NB4 (cell line): Measurements from ENCODE around the gene KLF16.
"Not testable (repeated sequence)": the region's sequence is repeated elsewhere in the genome, so short reads cannot be mapped to it uniquely, and the experiment has no call there.

Experiments
- DNase-seq: peaks from one replicate; pipeline ENCODE4 v3.0.0; 2010; ENCODE audit warnings: low read depth
- H3K4me3 ChIP-seq: one replicate; pipeline ENCODE4 v1.5.1; 2011; ENCODE audit warnings: mild to moderate bottlenecking, low read depth, low read length, moderate library complexity
- MYC ChIP-seq: IDR thresholded peaks from 2 replicates; pipeline ENCODE4 v1.6.1; 2011; ENCODE audit warnings: low read depth, low read length
- POLR2A ChIP-seq: IDR thresholded peaks from 2 replicates; pipeline ENCODE4 v1.6.1; 2011; ENCODE audit warnings: mild to moderate bottlenecking; ENCODE audit not compliant: insufficient read length; ENCODE audit errors: extremely low read depth
- TF ChIP-seq, protein P1 (sequence below): IDR thresholded peaks from one replicate; pipeline ENCODE4 v1.5.1; 2012; ENCODE audit warnings: low read depth, low read length
- TF ChIP-seq, protein P2 (sequence below): IDR thresholded peaks from 2 replicates; pipeline ENCODE4 v1.6.1; 2011; ENCODE audit warnings: low read depth, low read length

KLF16 gene

DNA sequence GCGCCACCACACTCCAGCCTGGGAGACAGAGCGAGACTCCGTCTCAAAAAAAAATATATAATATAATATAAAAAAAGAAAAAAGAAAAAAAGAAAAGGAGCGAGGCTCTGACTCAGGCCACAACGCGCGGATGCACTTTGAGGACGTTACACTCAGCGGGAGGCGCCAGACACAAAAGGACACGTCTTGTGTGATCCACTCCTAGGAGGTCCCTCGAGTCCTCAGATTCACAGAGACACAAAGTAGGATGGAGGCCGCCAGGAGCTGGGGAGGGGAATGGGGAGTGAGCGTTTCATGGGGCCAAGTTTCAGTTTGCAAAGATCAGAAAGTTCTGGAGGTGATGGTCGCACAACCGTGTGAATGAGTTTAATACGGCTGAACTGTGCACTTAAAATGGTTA, 30.4 kb upstream of the KLF16 start:
- H3K4me3 ChIP-seq, result no peak overlapping the region
- DNase-seq, result no peak
- TF ChIP-seq, protein P1, sequence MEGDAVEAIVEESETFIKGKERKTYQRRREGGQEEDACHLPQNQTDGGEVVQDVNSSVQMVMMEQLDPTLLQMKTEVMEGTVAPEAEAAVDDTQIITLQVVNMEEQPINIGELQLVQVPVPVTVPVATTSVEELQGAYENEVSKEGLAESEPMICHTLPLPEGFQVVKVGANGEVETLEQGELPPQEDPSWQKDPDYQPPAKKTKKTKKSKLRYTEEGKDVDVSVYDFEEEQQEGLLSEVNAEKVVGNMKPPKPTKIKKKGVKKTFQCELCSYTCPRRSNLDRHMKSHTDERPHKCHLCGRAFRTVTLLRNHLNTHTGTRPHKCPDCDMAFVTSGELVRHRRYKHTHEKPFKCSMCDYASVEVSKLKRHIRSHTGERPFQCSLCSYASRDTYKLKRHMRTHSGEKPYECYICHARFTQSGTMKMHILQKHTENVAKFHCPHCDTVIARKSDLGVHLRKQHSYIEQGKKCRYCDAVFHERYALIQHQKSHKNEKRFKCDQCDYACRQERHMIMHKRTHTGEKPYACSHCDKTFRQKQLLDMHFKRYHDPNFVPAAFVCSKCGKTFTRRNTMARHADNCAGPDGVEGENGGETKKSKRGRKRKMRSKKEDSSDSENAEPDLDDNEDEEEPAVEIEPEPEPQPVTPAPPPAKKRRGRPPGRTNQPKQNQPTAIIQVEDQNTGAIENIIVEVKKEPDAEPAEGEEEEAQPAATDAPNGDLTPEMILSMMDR, result no peak
- TF ChIP-seq, protein P2, sequence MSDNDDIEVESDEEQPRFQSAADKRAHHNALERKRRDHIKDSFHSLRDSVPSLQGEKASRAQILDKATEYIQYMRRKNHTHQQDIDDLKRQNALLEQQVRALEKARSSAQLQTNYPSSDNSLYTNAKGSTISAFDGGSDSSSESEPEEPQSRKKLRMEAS, result no peak
- TF ChIP-seq POLR2A (no peak), MYC (no peak)

DNA sequence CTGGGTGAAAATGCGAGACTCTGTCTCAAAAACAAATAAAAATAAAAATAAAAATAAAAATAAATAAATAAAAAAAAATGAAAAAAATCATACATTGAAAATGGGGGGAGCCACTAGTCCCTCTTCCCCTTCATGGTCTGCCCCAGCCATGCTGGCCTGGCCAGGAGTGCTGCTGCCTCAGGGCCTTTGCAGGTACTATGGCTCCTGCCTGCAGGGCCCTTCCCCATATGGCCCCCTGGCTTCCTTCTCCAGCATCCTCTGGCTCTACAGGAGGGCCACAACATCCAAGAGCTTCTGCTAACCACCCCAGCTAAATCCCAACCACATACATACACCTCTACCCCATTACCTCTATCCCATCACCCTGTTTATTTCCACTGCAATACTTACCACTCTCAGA, 26.5 kb upstream of the KLF16 start:
- H3K4me3 ChIP-seq, result no peak overlapping the region
- TF ChIP-seq, protein P2, result no peak
- no peak for TF ChIP-seq POLR2A
- TF ChIP-seq MYC, result no peak
- no peak for DNase-seq

DNA sequence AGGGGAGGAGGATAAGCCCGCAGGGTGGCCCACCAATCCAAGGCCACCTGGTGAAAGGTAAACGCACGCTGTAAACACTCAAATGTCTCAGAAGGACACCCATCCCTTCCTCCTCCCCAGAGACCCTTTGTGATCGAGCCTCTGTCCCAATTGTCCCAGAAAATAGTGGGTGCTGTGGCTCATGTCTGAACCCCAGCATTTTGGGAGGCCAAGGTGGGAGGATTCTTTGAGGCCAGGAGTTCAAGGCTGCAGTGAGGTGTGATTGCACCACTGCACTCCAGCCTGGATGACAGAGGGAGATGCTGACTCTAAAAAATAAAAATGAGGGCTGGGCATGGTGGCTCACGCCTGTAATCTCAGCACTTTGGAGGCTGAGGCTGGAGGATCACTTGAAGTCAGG, 25.0 kb upstream of the KLF16 start:
- TF ChIP-seq MYC, result no peak
- TF ChIP-seq POLR2A, result no peak
- TF ChIP-seq, protein P2, result no peak
- TF ChIP-seq, protein P1, result no peak
- no peak for DNase-seq
- H3K4me3 ChIP-seq, result no peak overlapping the region

DNA sequence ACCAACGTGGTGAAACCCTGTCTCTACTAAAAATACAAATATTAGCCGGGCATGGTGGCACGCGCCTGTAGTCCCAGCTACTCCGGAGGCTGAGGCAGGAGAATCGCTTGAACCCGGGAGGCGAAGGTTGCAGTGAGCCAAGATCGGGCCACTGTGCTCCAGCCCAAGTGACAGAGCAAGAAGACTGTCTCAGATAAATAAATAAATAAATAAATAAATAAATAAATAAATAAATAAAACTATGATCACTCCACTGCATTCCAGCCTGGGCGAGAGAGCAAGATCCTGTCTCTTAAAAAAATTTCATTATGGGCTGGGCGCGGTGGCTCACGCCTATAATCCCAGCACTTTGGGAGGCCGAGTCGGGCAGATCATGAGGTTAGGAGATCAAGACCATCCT, 23.0 kb upstream of the KLF16 start:
- not testable (repeated sequence) for DNase-seq, H3K4me3 ChIP-seq

DNA sequence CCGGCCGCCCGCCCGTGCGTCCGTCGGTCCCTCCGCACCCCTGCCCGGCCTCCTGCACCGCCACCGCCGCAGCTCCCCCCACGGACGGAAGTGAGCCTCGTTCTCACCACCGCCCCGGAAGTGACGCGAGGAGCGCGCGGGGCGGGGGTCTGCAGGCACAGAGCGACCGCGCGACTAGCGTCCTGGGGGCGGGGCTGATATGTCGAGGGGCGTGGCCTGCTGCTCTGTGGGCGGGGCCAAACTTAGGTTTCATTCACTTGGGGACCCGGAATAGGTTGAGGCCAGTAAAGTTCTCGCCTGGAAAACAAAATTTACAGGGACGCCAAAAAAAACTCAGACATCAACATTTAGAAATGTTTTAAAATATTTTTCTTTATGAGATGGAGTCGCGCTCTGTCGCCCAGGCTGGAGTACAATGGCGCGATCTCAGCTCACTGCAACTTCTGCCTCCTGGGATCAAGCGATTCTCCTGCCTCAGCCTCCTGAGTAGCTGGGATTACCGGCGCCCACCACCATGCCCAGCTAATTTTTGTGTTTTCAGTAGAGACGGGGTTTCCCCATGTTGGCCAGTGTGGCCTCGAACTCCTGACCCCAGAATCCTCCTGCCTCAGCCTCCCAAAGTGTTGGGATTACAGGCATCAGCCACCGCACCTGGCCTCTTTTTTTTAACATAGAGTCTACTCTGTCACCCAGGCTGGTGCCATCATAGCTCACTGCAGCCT, 22.2 kb upstream of the KLF16 start, which contains the start of gene ABHD17A:
Gene ABHD17A (minus strand): TSS at position 99 of the 722 bp plus-strand sequence. CDS start 3,930 bp downstream, outside the sequence.
- peak within 1 kb of the TSS; percentile 71 for H3K4me3 ChIP-seq
- TF ChIP-seq, protein P2, result peak; percentile 16; the same call in 1 of the 2 replicates
- peak; percentile 31; the same call in 1 of the 2 replicates for TF ChIP-seq MYC
- peak; percentile 92 for DNase-seq

DNA sequence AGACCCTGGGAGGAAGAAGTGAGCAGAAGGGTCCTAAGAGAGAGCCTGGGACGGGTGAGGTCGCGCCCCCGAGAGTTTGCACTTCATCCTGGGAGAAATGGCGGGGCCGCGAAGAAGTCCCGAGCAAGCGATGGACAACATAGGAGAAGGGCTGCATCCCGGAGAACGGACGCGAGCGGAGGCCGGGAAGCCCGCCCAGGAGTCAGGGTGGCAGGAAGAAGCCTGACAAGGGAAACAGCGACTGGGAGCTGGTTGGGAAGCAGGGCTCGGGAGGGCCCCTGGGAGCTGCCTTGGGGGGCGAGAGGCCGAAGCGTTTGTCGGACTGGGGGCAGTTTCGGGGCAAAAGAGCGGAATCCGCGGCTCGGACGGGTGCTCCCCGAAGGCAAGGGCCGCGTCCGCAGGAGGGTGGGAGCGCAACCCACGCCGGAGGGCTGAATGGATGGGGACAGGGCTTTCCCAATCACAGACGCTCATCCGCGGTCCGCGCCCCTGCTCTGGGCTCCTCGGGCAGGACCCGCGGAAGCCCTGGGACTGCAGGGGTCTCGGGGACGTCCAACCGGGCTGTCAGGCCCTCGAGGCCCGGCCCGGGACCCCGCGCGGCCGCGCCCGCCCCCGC, 21.4 kb upstream of the KLF16 start:
- peak overlapping the region; percentile 71 for H3K4me3 ChIP-seq
- TF ChIP-seq, protein P2, result no peak
- no peak for TF ChIP-seq MYC
- DNase-seq, result no peak

DNA sequence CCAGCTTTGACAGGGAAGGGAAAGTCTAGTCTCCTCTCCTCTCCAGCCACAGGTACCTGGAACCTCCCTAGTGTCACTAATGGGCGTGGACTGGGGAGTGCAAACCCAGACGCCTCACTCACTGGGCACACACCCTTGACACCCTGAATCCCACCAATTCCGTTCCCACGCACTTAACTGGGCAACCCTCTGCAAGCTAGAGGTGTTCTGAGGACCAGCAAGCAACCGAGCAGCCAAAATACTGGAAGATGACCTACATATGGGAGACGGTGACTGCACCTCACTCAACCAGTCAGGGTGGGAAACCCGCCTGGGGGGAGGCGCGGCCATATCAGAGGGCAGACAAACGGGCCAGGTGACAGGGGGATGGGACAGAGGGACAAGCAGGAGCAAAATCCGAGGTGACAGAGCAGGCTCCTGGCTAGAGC, 20.9 kb upstream of the KLF16 start:
- DNase-seq, result no peak
- peak overlapping the region; percentile 71 for H3K4me3 ChIP-seq
- TF ChIP-seq, protein P1, result no peak
- no peak for TF ChIP-seq POLR2A
- TF ChIP-seq, protein P2, result no peak
- no peak for TF ChIP-seq MYC

DNA sequence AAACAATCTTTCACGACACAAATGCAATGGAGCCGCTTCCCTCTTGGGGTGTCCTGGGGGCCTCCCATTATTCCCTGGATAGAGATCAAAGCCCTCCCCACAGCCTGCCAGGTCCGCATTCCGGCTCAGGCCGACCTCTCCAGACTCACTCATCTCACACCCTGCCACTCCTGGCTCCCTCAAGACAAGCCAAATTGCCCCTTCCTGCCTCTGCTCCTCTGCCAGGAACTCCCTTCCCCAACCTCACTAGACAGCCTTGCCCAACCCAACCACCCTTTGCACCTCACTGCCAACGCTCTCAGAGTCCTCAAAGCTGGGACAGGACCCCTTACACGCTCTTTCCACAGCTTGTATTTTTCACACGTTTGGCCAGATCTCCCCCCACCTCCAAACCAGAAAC, 20.4 kb upstream of the KLF16 start:
- peak overlapping the region; percentile 71 for H3K4me3 ChIP-seq
- no peak for DNase-seq
- TF ChIP-seq MYC (no peak), POLR2A (no peak)
- TF ChIP-seq, protein P2, result no peak
- TF ChIP-seq, protein P1, result no peak
